Neuron (in vitro differentiated cells): ENCODE data around the gene DLEC1.
A peak's percentile ranks its signal among the peaks of the same experiment; 100 is the strongest.

Experiments used
- H2AFZ ChIP-seq: one replicate; pipeline ENCODE4 v1.6.1; 2013; ENCODE audit warnings: low read depth, mild to moderate bottlenecking, inconsistent platforms, low read length, moderate library complexity
- H3K27me3 ChIP-seq: one replicate; pipeline ENCODE4 v1.6.1; 2013; ENCODE audit warnings: low read length; ENCODE audit not compliant: insufficient read depth
- H3K36me3 ChIP-seq: one replicate; pipeline ENCODE4 v1.6.1; 2013; ENCODE audit warnings: low read length; ENCODE audit not compliant: insufficient read depth
- H3K4me1 ChIP-seq: one replicate; pipeline ENCODE4 v1.6.1; 2013; ENCODE audit warnings: low read length; ENCODE audit not compliant: insufficient read depth
- H3K4me3 ChIP-seq: 2 replicates; pipeline ENCODE4 v1.5.1; 2013; ENCODE audit warnings: mild to moderate bottlenecking, low read length, moderate library complexity
- H3K9me3 ChIP-seq: one replicate; pipeline ENCODE4 v1.6.1; 2013; ENCODE audit warnings: low read length

DLEC1 gene

GRCh38 chr3:38017445-38018295 lies 21.3 kb upstream of the DLEC1 start:
- H3K27me3 ChIP-seq = no peaks in the 10 kb centered on the region
- no peak overlapping the region for H2AFZ ChIP-seq
- H3K4me1 ChIP-seq = no peaks in the 10 kb centered on the region
- peaks cover 85% of the 10 kb centered on the region for H3K36me3 ChIP-seq
- no peak overlapping the region for H3K4me3 ChIP-seq
- H3K9me3 ChIP-seq = peaks cover 9% of the 10 kb centered on the region

DNA sequence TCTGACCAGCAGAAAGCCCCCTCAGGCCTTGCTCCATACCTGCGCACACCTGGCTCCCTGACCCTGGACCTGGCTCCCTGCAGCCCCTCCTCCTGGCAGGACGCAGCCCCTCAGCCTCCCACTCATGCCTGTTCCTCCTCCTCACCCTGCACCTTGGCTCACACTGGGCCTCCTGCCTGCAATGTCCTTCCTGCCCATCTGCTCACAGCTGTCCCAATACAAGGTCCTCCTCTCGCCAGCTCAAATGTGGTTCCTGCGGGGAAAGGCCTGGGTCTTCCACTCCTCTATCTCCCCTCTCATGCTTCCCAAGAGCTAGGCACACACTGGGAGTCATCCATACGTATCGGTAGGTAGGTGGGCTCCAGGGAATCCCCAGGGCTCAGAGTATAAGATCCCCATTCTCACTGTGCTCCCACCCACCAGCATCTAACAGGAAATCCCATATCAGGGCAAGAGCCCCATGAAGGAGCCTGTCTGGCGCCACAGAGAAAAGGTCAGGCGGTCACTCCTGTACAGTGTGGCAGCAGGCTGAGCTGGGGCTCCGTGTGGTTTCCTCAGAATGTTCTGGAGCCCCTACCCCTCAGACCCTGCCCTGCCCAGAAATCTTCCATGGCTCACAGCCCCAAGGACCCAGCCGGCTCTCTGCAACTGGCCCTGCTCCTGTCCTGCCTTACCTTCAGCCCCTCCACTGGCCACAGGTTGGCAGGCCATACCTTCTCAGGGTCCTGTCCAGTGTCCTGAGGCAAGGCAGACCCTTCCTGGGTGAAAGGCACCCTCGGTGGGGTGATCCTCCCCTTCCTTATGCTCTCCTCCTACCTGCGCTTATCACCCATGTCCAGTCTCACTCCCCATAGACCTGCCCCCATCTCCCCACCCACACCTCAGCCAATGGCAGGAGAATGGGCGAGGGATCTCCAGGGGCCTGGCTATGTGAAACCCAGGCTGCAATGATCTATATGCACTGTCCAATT lies 20.4 kb upstream of the DLEC1 start:
- peaks cover 9% of the 10 kb centered on the region for H3K9me3 ChIP-seq
- H3K27me3 ChIP-seq = no peaks in the 10 kb centered on the region
- H3K4me1 ChIP-seq = no peaks in the 10 kb centered on the region
- no peak overlapping the region for H2AFZ ChIP-seq
- H3K36me3 ChIP-seq = peaks cover 85% of the 10 kb centered on the region
- H3K4me3 ChIP-seq = no peak overlapping the region

DNA sequence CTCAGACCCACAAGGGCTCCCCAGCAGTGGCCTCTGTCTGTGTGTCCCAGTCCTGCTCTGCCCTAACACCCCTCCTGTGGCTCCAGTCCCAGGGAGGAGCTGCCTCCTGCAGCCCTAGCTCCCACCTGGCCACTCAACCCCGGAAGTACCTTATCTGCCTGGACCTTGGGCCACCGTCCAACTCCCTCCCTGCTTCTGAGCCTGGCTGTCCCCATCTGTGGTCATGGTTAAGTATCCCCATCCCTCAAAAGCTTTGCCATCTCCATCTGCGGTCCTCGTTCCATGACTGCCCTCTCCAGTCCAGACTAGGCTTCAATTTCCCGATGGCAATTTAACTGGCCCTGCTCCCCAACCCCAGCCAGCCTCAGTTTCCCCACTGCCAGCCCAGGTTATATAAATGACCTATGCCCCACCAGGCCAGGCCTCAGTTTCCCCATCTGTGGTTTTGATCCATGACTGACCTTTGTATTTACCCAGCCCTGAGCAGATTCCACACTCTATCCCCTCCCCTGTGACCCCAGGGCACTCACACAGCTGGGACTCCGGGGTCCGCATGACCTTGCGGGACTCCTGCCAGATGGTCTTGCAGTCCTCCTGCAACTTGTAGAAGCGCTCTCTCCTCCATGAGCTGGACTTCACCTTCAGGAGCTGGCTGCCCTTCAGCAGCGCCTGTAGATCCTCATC lies 19.2 kb upstream of the DLEC1 start:
- Histone ChIP-seq H3K36me3 (peaks cover 74% of the 10 kb centered on the region), H2AFZ (no peak overlapping the region), H3K27me3 (no peaks in the 10 kb centered on the region), H3K9me3 (peaks cover 9% of the 10 kb centered on the region), H3K4me3 (no peak overlapping the region), H3K4me1 (no peaks in the 10 kb centered on the region)

DNA sequence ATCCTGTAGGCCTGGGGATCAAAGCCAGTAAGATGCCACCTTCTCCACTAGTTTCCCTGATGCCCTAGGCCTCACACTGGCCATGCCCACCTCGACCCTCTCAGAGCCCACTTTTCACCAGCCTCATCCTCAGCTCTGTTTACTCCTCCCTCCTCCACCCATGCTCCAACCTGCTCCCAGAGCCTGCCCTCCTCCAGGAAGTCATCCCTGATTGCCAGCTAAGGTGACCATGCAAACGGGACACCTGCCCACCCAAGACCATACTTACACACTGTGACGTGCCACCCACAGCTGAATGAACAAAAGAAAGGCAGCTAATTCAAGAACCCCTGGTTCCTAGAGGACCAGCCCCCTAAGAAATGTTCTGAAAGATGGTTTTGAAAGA lies 18.7 kb upstream of the DLEC1 start:
- Histone ChIP-seq H3K27me3 (no peaks in the 10 kb centered on the region), H3K9me3 (peaks cover 9% of the 10 kb centered on the region), H3K4me1 (no peaks in the 10 kb centered on the region), H2AFZ (no peak overlapping the region), H3K36me3 (peaks cover 68% of the 10 kb centered on the region), H3K4me3 (no peak overlapping the region)

- H2AFZ ChIP-seq = no peak overlapping the region
- no peaks in the 10 kb centered on the region for H3K4me1 ChIP-seq
- peaks cover 6% of the 10 kb centered on the region for H3K9me3 ChIP-seq
- peaks cover 60% of the 10 kb centered on the region for H3K36me3 ChIP-seq
- no peak overlapping the region for H3K4me3 ChIP-seq
- H3K27me3 ChIP-seq = no peaks in the 10 kb centered on the region
These were observed 17.8 kb upstream of the DLEC1 start for GRCh38 chr3:38021196-38021595.

DNA sequence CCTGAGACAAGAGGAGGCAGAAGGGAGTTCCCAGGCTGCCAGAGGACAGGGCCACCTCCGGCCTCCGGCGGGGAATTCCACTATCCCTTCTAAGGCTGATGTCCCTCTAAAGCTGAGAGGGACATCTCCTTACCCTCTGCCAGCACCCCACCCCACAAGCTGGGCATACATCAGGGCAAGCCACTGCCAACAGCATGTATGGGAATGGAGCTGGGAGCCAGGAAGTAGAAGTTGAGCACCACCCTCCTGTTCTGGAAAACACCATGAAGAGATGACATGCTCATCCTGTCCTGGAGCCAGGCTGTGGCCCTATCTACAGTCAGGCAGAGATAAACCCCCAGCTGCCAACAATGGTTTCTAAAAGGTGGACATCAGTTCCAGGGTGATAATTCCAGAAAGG lies 16.7 kb upstream of the DLEC1 start:
- Histone ChIP-seq H3K9me3 (no peaks in the 10 kb centered on the region), H2AFZ (no peak overlapping the region), H3K27me3 (no peaks in the 10 kb centered on the region), H3K36me3 (peaks cover 49% of the 10 kb centered on the region), H3K4me3 (no peak overlapping the region), H3K4me1 (peaks cover 4% of the 10 kb centered on the region)

DNA sequence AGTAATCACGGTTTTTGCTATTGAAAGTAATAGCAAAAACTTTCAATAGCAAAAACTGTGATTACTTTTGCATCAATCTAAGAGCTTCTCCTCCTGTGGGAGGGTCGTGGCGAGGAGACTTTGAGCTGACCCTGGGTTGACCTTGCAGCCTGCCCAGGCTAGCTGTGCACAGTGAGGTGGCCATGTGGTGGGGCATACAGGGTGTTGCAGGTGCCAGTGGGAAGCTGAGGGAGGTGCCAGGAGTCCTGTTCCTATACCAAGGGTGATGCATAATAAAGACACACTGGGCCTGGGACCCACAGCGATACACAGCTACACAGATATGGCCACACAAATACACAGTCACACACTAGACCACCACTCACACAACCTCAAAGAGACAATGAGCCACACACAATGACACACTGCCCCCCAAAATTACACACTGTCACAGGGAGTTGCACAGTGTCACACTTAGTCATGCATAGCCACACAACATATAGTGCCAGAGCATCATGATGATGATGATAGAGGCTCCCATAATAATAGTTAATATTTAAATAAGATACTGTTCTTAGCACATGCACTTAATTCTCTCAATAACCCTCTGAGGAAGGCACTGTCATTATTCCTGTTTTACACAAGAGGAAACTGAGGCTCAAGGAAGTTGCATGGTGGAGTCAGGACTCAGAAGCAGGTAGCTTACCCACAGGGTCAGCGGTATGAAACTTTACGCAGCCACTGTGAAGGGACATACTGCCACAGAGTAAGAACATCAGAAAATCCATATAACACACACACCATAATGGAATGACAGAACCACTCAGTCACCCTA lies 15.9 kb upstream of the DLEC1 start:
- peaks cover 12% of the 10 kb centered on the region for H3K4me1 ChIP-seq
- no peaks in the 10 kb centered on the region for H3K27me3 ChIP-seq
- H3K36me3 ChIP-seq = peaks cover 48% of the 10 kb centered on the region
- no peak overlapping the region for H2AFZ ChIP-seq
- H3K9me3 ChIP-seq = no peaks in the 10 kb centered on the region
- H3K4me3 ChIP-seq = no peak overlapping the region

GRCh38 chr3:38026856-38027255 lies 12.2 kb upstream of the DLEC1 start:
- Histone ChIP-seq H3K4me3 (no peak overlapping the region), H3K9me3 (no peaks in the 10 kb centered on the region), H2AFZ (no peak overlapping the region), H3K36me3 (peaks cover 15% of the 10 kb centered on the region), H3K4me1 (peaks cover 23% of the 10 kb centered on the region), H3K27me3 (peaks cover under 1% of the 10 kb centered on the region)

DNA sequence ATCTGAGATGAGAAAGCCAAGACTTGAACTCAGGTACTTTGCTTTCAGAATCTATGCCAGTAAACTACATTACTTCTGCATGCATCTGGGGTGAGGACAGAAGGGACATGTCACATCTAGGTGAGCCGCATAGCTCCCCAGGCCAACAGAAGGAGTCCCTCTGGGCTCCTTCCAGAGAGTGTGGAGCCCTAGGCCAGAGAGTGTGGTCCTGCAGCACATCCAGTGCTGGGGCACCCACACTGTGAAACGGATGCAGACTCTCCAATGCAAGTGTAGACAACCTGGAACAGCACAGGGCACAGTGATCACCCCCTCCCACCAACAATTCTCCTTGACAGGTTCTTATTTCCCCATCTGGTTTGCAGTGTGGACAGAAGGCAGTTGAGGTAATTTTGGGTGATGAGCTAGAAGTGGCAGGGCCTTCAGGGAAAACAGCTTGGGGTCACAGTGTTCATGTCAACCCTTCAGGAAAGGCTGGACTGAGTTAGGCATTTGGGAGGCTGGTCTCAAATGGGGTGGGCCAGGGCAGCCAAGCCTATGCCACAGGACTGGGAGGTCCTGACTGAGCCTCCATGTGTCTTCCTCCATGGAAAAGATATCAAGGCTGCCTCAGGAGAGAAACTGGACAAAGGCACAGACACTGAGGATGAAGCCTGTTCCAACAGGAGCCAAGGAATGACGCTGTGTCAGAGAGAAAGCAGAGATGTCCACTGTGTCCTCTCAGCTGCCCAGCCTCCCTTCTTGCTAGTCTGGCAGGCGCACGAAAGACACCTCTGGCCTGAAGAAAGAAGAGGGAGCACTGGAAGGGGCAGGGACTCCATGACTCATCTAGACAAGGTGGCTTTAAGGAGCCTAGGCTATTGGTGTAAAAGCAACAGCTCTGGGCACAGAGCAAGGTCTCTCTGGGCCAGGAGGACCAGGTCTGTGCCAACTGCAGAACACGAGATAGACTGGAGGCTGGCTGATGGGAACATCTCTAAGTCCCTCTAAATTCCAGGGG lies 11.2 kb upstream of the DLEC1 start:
- peaks cover 3% of the 10 kb centered on the region for H3K27me3 ChIP-seq
- no peak overlapping the region for H2AFZ ChIP-seq
- no peaks in the 10 kb centered on the region for H3K9me3 ChIP-seq
- H3K36me3 ChIP-seq = peaks cover 14% of the 10 kb centered on the region
- peak overlapping the region; percentile 82 for H3K4me3 ChIP-seq
- H3K4me1 ChIP-seq = peaks cover 23% of the 10 kb centered on the region

DNA sequence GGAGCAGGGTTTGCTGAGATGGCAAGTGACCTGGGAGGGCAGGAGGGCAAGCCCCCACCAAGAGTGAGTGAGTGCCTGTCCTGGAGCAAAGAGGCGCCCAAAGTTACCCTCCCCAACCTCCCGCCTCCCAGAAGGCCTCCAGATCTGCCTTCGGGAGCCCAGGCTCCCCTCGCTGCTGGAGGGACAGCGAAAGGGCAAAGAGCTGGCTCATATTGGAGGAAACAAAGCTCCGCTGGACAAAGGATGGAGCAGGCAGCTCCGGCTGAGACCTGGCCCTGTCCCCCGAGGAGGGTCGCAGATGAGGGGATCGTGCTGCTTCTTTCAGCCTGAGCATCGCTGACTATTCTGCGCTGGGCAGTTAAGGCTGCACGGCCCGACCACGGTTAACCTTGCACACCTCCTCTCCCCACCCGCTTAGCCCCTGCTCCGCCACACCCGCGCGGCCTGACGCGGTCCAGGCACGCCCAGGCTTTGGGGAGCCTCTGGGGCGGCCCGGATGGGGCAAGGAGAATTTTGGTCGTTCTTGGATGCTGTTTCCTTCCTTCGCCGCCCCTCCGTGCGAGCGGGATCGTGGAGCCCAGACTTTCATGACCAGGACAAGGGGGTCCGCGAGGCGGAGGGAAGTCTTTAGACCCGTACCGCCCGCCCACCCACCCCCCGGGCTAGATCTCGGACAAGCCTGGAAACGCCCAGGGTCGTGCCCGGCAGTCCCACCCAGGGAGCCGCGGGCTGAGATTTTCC lies 10.2 kb upstream of the DLEC1 start:
- peak overlapping the region; percentile 82 for H3K4me3 ChIP-seq
- H3K4me1 ChIP-seq = peaks cover 23% of the 10 kb centered on the region
- H3K27me3 ChIP-seq = peaks cover 3% of the 10 kb centered on the region
- H2AFZ ChIP-seq = no peak overlapping the region
- peaks cover 7% of the 10 kb centered on the region for H3K36me3 ChIP-seq
- no peaks in the 10 kb centered on the region for H3K9me3 ChIP-seq
